ENCODE data around the gene HINFP.
A peak's percentile ranks its signal among the peaks of the same experiment; 100 is the strongest.

Gene HINFP

DNA sequence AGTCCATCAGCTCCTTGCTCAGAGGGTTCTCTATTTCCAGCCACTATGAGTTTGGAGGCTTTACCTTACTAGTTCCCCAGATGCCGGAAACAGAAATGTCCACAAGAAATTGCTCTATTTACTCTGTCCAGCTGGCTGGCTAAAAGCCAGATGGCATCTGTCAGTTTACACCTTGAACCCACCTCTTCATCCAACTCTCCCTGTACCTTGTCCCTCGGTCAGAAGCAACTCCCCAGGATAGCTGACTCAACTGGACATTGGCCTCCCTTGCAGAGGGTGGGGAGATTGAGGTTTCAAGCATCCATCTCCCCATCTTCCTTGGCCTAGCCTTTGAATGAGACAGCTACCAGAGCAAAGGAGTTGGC, 12.5 kb upstream of the HINFP start:
- peaks cover 15 to 26% of the 10 kb centered on the region in 2 donors for H3K4me1 ChIP-seq (ENCODE audit: control insufficient read depth in 2 of 2, insufficient read depth in 2 of 2, low read length in 2 of 2)
- peak overlapping the region; percentile 78 to 79 for H3K27ac ChIP-seq (ENCODE audit: low read depth in 2 of 2, low read length in 2 of 2)
- peaks cover 28 to 37% of the 10 kb centered on the region in 2 donors for H3K36me3 ChIP-seq (ENCODE audit: control insufficient read depth in 2 of 2, insufficient read depth in 2 of 2, low read length in 2 of 2)
- no peak overlapping the region for H3K9ac ChIP-seq (ENCODE audit: low read depth in 1 of 2, low read length in 2 of 2)
- peak overlapping the region; percentile 80 to 89 for H3K4me3 ChIP-seq (ENCODE audit: low read length in 2 of 2)
- no peaks in the 10 kb centered on the region for H3K9me3 ChIP-seq (ENCODE audit: control insufficient read depth in 2 of 2, low read length in 2 of 2)
- H3K27me3 ChIP-seq (ENCODE audit: control insufficient read depth in 2 of 2, insufficient read depth in 2 of 2, low read length in 2 of 2) = no peaks in the 10 kb centered on the region

DNA sequence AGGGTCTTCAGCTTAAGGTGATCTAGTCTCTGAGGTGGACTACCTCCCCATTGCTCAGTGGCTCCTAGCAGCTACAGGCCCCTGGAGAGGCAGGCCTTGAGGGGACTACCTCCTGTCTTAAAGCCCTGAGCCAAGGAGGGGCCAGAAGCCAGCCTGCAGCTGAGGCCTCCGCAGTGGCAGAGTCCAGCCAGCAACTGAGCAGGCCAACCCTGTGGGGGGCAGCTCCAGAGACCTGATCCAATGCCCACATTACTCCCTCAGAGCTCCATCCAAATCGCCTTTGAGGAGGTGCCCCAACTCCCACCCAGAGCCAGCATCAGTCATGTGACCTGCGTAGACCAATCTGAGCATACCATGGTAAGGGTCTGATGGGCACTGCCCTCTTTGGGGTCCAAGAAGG, 11.5 kb upstream of the HINFP start:
- Histone ChIP-seq H3K27me3 (ENCODE audit: control insufficient read depth in 2 of 2, insufficient read depth in 2 of 2, low read length in 2 of 2) (no peaks in the 10 kb centered on the region), H3K9ac (ENCODE audit: low read depth in 1 of 2, low read length in 2 of 2) (peak overlapping the region in 1 of 2 donors; percentile 6), H3K4me3 (ENCODE audit: low read length in 2 of 2) (peak overlapping the region in 1 of 2 donors; percentile 13), H3K36me3 (ENCODE audit: control insufficient read depth in 2 of 2, insufficient read depth in 2 of 2, low read length in 2 of 2) (peaks cover 34 to 43% of the 10 kb centered on the region in 2 donors), H3K9me3 (ENCODE audit: control insufficient read depth in 2 of 2, low read length in 2 of 2) (no peaks in the 10 kb centered on the region), H3K4me1 (ENCODE audit: control insufficient read depth in 2 of 2, insufficient read depth in 2 of 2, low read length in 2 of 2) (peaks cover 15 to 26% of the 10 kb centered on the region in 2 donors), H3K27ac (ENCODE audit: low read depth in 2 of 2, low read length in 2 of 2) (no peak overlapping the region)

DNA sequence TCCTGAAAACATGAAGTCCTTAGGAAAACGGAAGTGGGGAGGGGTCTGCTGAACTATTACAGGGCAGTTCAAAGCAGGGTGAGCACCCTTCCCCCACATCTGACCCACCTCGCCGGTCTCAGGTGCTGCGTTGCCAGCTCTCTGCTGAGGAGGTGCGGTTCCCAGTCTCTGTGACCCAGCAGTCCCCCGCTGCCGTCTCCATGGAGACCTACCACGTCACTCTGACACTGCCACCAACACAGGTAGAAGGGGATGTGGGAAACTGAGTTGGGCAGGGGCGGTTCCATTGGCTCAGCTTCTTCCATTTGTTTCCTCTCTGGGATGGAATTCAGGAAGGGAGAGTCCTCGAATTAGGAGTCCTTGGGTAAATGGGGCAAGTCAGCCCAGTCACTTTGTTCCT, 10.9 kb upstream of the HINFP start:
- Histone ChIP-seq H3K27ac (ENCODE audit: low read depth in 2 of 2, low read length in 2 of 2) (no peak overlapping the region), H3K36me3 (ENCODE audit: control insufficient read depth in 2 of 2, insufficient read depth in 2 of 2, low read length in 2 of 2) (peaks cover 37 to 45% of the 10 kb centered on the region in 2 donors), H3K4me1 (ENCODE audit: control insufficient read depth in 2 of 2, insufficient read depth in 2 of 2, low read length in 2 of 2) (peaks cover 15 to 26% of the 10 kb centered on the region in 2 donors), H3K27me3 (ENCODE audit: control insufficient read depth in 2 of 2, insufficient read depth in 2 of 2, low read length in 2 of 2) (no peaks in the 10 kb centered on the region), H3K9ac (ENCODE audit: low read depth in 1 of 2, low read length in 2 of 2) (no peak overlapping the region), H3K9me3 (ENCODE audit: control insufficient read depth in 2 of 2, low read length in 2 of 2) (no peaks in the 10 kb centered on the region), H3K4me3 (ENCODE audit: low read length in 2 of 2) (no peak overlapping the region)

DNA sequence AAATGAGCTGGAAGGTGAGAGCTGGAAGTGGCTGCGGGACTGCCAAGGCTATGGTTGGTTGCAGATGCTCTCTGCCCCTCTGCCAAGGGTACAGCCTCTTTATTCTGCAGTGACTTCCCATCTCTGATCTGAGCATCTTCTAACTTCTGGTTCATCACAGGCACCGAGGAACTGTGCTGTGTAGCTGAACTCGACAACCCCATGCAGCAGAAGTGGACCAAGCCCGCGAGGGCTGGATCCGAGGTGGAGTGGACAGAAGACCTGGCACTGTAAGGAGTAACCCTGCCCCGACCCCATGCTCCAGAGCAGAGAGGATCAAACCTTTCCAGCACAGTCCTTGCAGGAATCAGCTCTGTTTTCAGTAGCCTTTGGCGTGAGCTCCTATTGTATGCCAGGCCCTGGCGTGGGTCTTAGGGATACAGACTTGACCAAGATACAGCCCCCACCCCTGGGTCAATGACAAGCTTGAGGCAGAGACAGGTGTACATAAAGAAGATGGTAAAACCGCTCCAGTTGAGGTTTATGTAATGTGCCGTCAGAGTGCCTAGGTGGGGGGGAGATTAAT, 9.9 kb upstream of the HINFP start:
- Histone ChIP-seq H3K27me3 (ENCODE audit: control insufficient read depth in 2 of 2, insufficient read depth in 2 of 2, low read length in 2 of 2) (no peaks in the 10 kb centered on the region), H3K36me3 (ENCODE audit: control insufficient read depth in 2 of 2, insufficient read depth in 2 of 2, low read length in 2 of 2) (peaks cover 43 to 51% of the 10 kb centered on the region in 2 donors), H3K4me1 (ENCODE audit: control insufficient read depth in 2 of 2, insufficient read depth in 2 of 2, low read length in 2 of 2) (peaks cover 11 to 22% of the 10 kb centered on the region in 2 donors), H3K9me3 (ENCODE audit: control insufficient read depth in 2 of 2, low read length in 2 of 2) (no peaks in the 10 kb centered on the region), H3K9ac (ENCODE audit: low read depth in 1 of 2, low read length in 2 of 2) (no peak overlapping the region), H3K27ac (ENCODE audit: low read depth in 2 of 2, low read length in 2 of 2) (no peak overlapping the region), H3K4me3 (ENCODE audit: low read length in 2 of 2) (no peak overlapping the region)

DNA sequence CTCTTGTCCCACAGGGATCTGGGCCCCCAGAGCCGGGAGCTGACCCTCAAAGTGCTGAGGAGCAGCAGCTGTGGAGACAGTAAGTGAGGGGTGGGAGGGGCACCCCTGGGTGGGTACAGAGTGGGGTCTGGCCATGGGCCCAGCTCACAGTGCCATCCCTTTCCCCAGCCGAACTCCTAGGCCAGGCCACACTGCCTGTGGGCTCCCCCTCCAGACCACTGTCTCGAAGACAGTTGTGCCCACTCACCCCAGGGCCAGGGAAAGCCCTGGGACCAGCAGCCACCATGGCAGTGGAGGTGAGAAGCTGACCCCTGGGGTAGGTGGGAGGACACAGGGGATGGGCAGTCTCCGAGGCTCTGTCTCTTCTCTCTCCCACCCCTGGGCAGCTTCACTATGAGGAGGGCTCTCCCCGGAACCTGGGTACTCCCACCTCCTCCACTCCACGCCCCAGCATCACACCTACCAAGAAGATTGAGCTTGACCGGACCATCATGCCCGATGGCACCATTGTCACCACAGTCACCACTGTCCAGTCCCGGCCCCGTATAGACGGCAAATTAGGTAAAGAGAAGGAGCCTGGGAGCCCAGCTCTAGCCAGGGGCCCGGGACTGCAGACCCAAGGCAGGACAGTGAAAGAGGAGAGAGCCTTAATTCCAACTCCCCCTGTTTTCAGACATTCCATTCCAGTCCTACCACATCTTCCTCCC, 8.9 kb upstream of the HINFP start:
- Histone ChIP-seq H3K4me3 (ENCODE audit: low read length in 2 of 2) (no peak overlapping the region), H3K27me3 (ENCODE audit: control insufficient read depth in 2 of 2, insufficient read depth in 2 of 2, low read length in 2 of 2) (no peaks in the 10 kb centered on the region), H3K36me3 (ENCODE audit: control insufficient read depth in 2 of 2, insufficient read depth in 2 of 2, low read length in 2 of 2) (peaks cover 43 to 56% of the 10 kb centered on the region in 2 donors), H3K4me1 (ENCODE audit: control insufficient read depth in 2 of 2, insufficient read depth in 2 of 2, low read length in 2 of 2) (peaks cover 9 to 17% of the 10 kb centered on the region in 2 donors), H3K9me3 (ENCODE audit: control insufficient read depth in 2 of 2, low read length in 2 of 2) (no peaks in the 10 kb centered on the region), H3K27ac (ENCODE audit: low read depth in 2 of 2, low read length in 2 of 2) (no peak overlapping the region), H3K9ac (ENCODE audit: low read depth in 1 of 2, low read length in 2 of 2) (no peak overlapping the region)

DNA sequence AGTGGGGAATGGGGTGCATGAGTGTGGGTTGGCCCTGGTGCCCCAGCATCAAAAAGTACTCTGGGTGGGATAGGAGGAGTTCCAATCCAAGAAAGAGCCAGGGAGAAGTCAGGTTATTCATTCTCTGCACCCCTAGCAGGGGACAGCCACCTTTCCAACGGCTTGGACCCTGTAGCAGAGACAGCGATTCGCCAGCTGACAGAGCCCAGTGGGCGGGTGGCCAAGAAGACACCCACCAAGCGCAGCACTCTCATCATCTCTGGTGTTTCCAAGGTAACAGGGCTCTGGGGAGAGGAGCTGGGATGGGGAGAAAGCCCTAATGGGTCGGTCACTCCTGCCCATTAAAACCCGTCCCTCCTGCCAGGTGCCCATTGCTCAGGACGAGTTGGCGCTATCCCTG, 7.7 kb upstream of the HINFP start:
- no peaks in the 10 kb centered on the region for H3K27me3 ChIP-seq (ENCODE audit: control insufficient read depth in 2 of 2, insufficient read depth in 2 of 2, low read length in 2 of 2)
- no peak overlapping the region for H3K27ac ChIP-seq (ENCODE audit: low read depth in 2 of 2, low read length in 2 of 2)
- H3K9ac ChIP-seq (ENCODE audit: low read depth in 1 of 2, low read length in 2 of 2) = no peak overlapping the region
- H3K9me3 ChIP-seq (ENCODE audit: control insufficient read depth in 2 of 2, low read length in 2 of 2) = no peaks in the 10 kb centered on the region
- no peak overlapping the region for H3K4me3 ChIP-seq (ENCODE audit: low read length in 2 of 2)
- H3K4me1 ChIP-seq (ENCODE audit: control insufficient read depth in 2 of 2, insufficient read depth in 2 of 2, low read length in 2 of 2) = peaks cover 8 to 9% of the 10 kb centered on the region in 2 donors
- peaks cover 43 to 59% of the 10 kb centered on the region in 2 donors for H3K36me3 ChIP-seq (ENCODE audit: control insufficient read depth in 2 of 2, insufficient read depth in 2 of 2, low read length in 2 of 2)

DNA sequence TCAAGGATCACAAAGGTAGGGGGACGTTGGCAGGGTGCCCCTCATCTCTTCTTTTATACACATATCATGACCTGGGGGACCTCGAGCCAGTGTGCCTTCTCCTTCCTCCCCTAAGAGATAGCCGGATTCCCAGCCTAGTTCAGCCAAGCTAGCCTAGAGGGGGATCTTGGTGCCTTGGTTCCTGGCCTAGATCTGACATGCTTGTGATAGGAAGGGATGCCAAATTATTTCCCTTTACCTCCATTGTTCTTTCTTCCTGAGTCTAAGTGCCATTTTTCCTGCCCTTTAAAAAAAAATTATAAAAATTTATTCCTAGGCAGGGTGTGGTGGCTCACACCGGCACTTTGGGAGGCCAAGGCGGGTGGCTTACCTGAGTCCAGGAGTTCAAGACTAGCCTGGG, 7.0 kb upstream of the HINFP start:
- peaks cover 41 to 59% of the 10 kb centered on the region in 2 donors for H3K36me3 ChIP-seq (ENCODE audit: control insufficient read depth in 2 of 2, insufficient read depth in 2 of 2, low read length in 2 of 2)
- H3K27ac ChIP-seq (ENCODE audit: low read depth in 2 of 2, low read length in 2 of 2) = no peak overlapping the region
- no peak overlapping the region for H3K9ac ChIP-seq (ENCODE audit: low read depth in 1 of 2, low read length in 2 of 2)

DNA sequence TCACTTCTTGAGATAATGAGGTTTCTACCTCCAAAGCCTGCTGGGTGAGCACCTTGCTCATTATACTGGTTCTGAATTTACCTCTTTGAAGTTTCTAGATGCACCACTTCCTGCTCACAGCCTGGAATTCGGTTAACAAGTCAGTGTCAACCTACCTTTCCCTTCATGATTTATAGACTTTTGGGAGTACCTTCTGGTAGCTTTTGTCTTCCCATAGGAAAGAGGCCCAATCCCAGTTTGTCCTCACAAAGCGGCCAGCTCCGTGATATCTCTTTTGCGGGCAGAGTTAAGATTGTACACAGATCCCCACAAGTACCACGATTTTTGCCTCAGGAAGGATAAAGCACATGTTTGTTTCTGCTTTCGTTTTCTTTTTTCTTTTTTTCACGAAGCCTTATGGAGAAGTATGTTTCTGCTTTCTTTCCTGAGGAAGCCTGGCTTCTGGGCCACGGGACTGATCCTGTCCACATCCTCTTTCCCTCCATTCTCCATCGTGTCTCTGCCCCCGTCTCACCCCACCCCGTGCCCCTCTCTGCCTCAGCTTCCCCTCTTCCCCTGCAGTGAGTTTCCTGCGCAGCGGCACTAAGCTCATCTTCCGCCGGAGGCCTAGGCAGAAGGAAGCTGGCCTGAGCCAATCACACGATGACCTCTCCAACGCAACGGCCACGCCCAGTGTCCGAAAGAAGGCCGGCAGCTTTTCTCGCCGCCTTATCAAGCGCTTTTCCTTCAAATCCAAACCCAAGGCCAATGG, 5.7 kb upstream of the HINFP start:
- Histone ChIP-seq H3K4me3 (ENCODE audit: low read length in 2 of 2) (no peak overlapping the region), H3K9me3 (ENCODE audit: control insufficient read depth in 2 of 2, low read length in 2 of 2) (no peaks in the 10 kb centered on the region), H3K9ac (ENCODE audit: low read depth in 1 of 2, low read length in 2 of 2) (no peak overlapping the region), H3K27ac (ENCODE audit: low read depth in 2 of 2, low read length in 2 of 2) (peak overlapping the region; percentile 37 to 71), H3K36me3 (ENCODE audit: control insufficient read depth in 2 of 2, insufficient read depth in 2 of 2, low read length in 2 of 2) (peaks cover 40 to 49% of the 10 kb centered on the region in 2 donors), H3K4me1 (ENCODE audit: control insufficient read depth in 2 of 2, insufficient read depth in 2 of 2, low read length in 2 of 2) (peaks cover 3 to 5% of the 10 kb centered on the region in 2 donors), H3K27me3 (ENCODE audit: control insufficient read depth in 2 of 2, insufficient read depth in 2 of 2, low read length in 2 of 2) (no peaks in the 10 kb centered on the region)

More for the DNA sequence above, 7.0 kb upstream of the HINFP start:
- peaks cover 2 to 4% of the 10 kb centered on the region in 2 donors for H3K4me1 ChIP-seq (ENCODE audit: control insufficient read depth in 2 of 2, insufficient read depth in 2 of 2, low read length in 2 of 2)
- no peak overlapping the region for H3K4me3 ChIP-seq (ENCODE audit: low read length in 2 of 2)
- no peaks in the 10 kb centered on the region for H3K27me3 ChIP-seq (ENCODE audit: control insufficient read depth in 2 of 2, insufficient read depth in 2 of 2, low read length in 2 of 2)
- H3K9me3 ChIP-seq (ENCODE audit: control insufficient read depth in 2 of 2, low read length in 2 of 2) = no peaks in the 10 kb centered on the region

DNA sequence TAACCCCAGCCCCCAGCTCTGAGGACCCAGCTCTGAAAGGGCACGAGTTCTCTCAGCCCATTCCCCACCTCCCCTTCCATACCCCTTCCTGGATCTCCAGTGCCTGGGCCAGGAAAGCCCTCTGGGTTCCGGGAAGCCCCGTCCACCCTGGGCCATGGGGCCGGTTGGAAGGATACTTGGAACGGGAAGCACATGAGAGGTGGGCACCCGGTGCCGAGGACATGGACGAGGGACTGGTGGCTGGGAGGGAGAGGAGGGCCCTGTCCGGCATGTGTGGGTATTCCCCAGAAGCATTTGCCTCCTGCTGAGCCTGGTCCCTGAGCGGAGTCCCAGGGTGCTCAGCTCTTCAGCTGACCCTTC, 5.2 kb upstream of the HINFP start:
- H3K9me3 ChIP-seq (ENCODE audit: control insufficient read depth in 2 of 2, low read length in 2 of 2) = no peaks in the 10 kb centered on the region
- H3K27ac ChIP-seq (ENCODE audit: low read depth in 2 of 2, low read length in 2 of 2) = peak overlapping the region; percentile 37 to 71
- H3K4me3 ChIP-seq (ENCODE audit: low read length in 2 of 2) = no peak overlapping the region
- peaks cover 34 to 43% of the 10 kb centered on the region in 2 donors for H3K36me3 ChIP-seq (ENCODE audit: control insufficient read depth in 2 of 2, insufficient read depth in 2 of 2, low read length in 2 of 2)
- H3K9ac ChIP-seq (ENCODE audit: low read depth in 1 of 2, low read length in 2 of 2) = no peak overlapping the region
- no peaks in the 10 kb centered on the region for H3K27me3 ChIP-seq (ENCODE audit: control insufficient read depth in 2 of 2, insufficient read depth in 2 of 2, low read length in 2 of 2)
- peaks cover 6 to 9% of the 10 kb centered on the region in 2 donors for H3K4me1 ChIP-seq (ENCODE audit: control insufficient read depth in 2 of 2, insufficient read depth in 2 of 2, low read length in 2 of 2)

DNA sequence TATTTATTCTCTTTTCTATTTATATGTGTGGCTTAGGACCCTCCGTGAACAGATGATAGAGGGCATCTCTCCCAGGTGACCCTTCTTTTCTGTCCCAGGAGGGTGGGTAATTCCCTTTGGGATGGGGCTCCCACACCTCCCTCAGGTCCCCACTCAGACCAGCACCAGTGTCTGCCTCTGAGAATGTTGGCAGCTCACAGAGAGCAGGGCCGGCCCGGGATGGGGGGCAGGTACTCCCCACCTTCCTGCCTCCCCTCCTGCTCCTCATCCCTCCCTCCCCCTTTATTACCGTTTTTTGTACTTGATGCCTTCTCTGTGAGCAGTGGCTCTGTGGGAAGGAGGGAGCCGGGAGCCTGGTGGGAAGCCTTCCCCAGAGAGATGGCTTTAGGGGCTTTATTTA, 4.8 kb upstream of the HINFP start:
- Histone ChIP-seq H3K4me1 (ENCODE audit: control insufficient read depth in 2 of 2, insufficient read depth in 2 of 2, low read length in 2 of 2) (peaks cover 6 to 9% of the 10 kb centered on the region in 2 donors), H3K4me3 (ENCODE audit: low read length in 2 of 2) (no peak overlapping the region), H3K9me3 (ENCODE audit: control insufficient read depth in 2 of 2, low read length in 2 of 2) (no peaks in the 10 kb centered on the region), H3K27ac (ENCODE audit: low read depth in 2 of 2, low read length in 2 of 2) (peak overlapping the region in 1 of 2 donors; percentile 71), H3K9ac (ENCODE audit: low read depth in 1 of 2, low read length in 2 of 2) (no peak overlapping the region), H3K36me3 (ENCODE audit: control insufficient read depth in 2 of 2, insufficient read depth in 2 of 2, low read length in 2 of 2) (peaks cover 30 to 40% of the 10 kb centered on the region in 2 donors), H3K27me3 (ENCODE audit: control insufficient read depth in 2 of 2, insufficient read depth in 2 of 2, low read length in 2 of 2) (no peaks in the 10 kb centered on the region)
